ENCODE measurements around the gene EEF1AKMT1.

- no peak for TF ChIP-seq SP1 (IDR thresholded peaks at IDR 0.05; ENCODE audit: low read depth, low read length)
- no peak for TF ChIP-seq CTCF (IDR thresholded peaks at IDR 0.05 in 2 of 3, conservative IDR thresholded peaks at IDR 0.05 in 1 of 3; ENCODE audit: control insufficient read depth in 2 of 3, extremely low read depth in 1 of 3, insufficient read depth in 1 of 3, low read depth in 3 of 3, low read length in 3 of 3)
- no peak for TF ChIP-seq EZH2 (IDR thresholded peaks at IDR 0.05; ENCODE audit: borderline replicate concordance, control insufficient read depth, low read depth, low read length)
- TF ChIP-seq MTA3 (IDR thresholded peaks at IDR 0.05; ENCODE audit: borderline replicate concordance, low read length), result no peak
- TF ChIP-seq POLR2AphosphoS5 (IDR thresholded peaks at IDR 0.05; ENCODE audit: low read length), result no peak
- TF ChIP-seq HDAC6 (IDR thresholded peaks at IDR 0.05; ENCODE audit: unreplicated experiment), result no peak
- TF ChIP-seq CREM (IDR thresholded peaks at IDR 0.05; ENCODE audit: low read depth), result no peak
- TF ChIP-seq REST (IDR thresholded peaks at IDR 0.05; ENCODE audit: low read depth, low read length), result no peak
- TF ChIP-seq CEBPZ (IDR thresholded peaks at IDR 0.05; ENCODE audit: low read depth, low read length), result no peak
- TF ChIP-seq RAD21 (IDR thresholded peaks at IDR 0.05; ENCODE audit: insufficient read depth, low read depth, low read length), result no peak
- TF ChIP-seq POLR2A (IDR thresholded peaks at IDR 0.05; ENCODE audit: low read depth, low read length), result no peak
- TF ChIP-seq TCF12 (IDR thresholded peaks at IDR 0.05; ENCODE audit: low read depth, low read length), result no peak
- no peak for TF ChIP-seq SIN3A (IDR thresholded peaks at IDR 0.05; ENCODE audit: low read depth, low read length)
Measured at GRCh38 chr13:20704459-20705069, 69.2 kb downstream of the EEF1AKMT1 start.

Measured in GM12878 (cell line).